Ramos (cell line): ENCODE data around the gene GLTP.
"Not testable (repeated sequence)": the region's sequence is repeated elsewhere in the genome, so short reads cannot be mapped to it uniquely, and the experiment has no call there.

Experiments used
- in situ Hi-C: fragments of 300-500 bp; cut with MboI; formaldehyde crosslinking; loops from one replicate; pipeline ENCODE4 v1.14.3; 2022; ENCODE audit warnings: low sequenced_read_pairs; ENCODE audit not compliant: unreplicated experiment

The GLTP gene

GRCh38 chr12:109880938-109881337, 597 bp upstream of the GLTP start:
- in situ Hi-C loops, result no loop called here

GRCh38 chr12:109879351-109880042, 844 bp downstream of the GLTP start:
- in situ Hi-C loops, result no loop called here

DNA sequence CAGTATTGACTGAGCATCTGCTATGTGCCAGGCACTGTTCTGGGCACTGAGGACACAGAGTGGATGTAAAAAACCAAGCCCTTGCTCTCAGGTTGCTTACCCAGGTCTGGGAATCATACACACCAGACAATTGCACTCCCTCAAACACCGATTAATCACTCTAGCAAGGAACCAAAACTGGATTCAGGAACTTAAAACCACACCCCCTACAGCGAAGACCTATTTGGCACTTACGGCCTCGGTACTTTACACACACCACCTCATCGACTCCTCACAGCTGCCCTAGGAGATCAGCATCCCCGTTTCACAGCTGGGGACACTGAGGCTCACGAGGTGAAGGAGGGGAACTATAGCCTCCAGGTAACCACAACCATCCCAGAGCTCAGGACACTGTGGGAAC, 1.6 kb downstream of the GLTP start:
- in situ Hi-C loops, result no loop called here

- in situ Hi-C loops, result no loop called here
These were observed 2.1 kb downstream of the GLTP start for GRCh38 chr12:109878247-109878625.

GRCh38 chr12:109877504-109878246, 2.7 kb downstream of the GLTP start:
- in situ Hi-C loops, result no loop called here

- in situ Hi-C loops, result no loop called here
These were observed 3.9 kb downstream of the GLTP start for GRCh38 chr12:109876406-109876805.

DNA sequence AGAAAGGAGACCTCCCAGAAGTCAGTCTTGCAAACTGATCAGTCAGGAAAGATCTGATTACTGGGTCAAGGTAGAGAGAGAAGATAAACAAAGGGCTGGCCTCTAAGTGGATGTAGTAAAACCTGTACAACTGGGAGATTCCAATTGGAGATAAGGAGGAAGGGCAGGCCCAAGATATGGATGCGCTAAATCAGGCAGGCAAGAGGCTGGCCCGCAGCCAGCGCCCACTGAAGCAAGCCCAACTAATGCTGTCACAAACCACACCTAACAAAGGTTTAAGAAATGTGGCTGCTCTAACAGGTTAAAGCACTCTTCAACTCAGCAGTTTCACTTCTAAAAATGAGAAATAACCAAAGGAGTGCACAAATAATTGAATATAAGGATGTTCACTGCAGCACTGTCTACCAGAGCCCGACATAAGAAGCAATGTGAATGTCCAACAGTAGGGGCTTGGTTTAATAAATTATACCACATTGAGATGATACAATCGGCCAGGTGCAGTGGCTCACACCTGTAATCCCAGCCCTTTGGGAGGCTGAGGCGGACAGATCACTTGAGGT, 4.7 kb downstream of the GLTP start:
- in situ Hi-C loops, result no loop called here

DNA sequence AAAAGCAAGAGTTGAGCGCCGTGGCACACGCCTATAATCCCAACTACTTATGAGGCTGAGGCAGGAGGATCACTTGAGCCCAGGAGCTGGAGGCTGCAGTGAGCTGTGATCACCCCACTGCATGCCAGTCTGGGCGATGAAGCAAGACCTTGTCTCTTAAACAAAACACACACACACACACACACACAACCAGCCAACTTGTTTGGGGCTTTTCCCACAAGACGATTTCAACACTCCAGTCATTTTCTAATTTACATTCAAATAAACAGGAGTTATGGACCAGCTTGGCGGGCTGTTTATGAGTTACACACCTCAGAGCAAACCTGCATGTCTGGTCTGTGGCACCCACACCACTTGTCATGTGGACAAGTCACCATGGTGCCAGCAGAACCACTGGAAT, 6.7 kb downstream of the GLTP start:
- in situ Hi-C loops, result no loop called here

DNA sequence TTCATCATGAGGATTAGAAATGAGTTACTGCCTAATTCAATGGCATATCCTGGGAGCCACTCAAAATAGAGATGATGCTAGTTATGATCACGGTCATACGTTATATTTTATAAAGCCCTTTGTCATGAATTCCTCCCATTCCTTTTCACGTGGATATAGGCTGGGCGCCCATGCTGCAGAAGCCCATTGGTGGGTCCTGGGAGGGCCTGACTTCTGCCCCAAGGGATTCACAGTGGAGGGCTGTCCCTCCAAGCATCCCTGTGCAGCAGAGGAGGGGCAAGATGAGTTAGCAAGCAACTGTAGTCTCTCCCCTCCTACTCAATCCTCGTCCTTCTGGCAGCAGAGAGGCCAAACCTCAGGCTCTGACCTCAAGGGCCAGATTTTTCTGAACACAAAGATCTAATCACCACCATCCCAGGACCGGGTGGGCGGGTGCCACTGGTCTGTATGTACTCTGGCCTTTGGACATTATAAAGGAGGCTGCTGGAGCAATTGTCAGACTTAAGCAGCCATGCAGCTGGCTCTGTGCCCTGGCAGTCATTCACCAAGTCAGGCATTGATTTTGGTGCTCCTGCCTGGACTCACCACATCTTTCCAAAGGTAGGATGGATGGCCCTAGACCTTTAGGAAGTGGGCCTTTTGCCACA, 8.6 kb downstream of the GLTP start:
- in situ Hi-C loops, result no loop called here

GRCh38 chr12:109870648-109871047, 9.7 kb downstream of the GLTP start:
- in situ Hi-C loops, result no loop called here

- in situ Hi-C loops, result no loop called here
These were observed 11.9 kb downstream of the GLTP start for GRCh38 chr12:109868182-109869051.

DNA sequence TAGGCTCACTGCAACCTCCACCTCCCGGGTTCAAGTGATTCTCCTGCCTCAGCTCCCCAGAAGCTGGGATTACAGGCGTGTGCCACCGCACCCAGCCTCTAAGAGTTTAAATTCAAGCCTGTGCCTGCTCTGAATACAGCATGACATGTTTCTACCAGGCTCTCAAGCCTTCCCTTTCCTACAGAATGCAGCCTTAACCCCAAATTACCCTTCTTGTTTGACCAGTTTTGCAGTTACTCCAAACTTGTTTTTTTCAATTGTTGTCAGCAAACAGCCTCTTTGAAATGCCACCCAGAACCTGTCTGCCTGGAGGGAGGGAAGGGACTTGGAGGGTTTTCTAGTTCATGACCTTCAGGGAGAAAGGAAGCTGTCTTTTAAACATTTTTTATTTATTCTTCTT, 15.4 kb downstream of the GLTP start:
- in situ Hi-C loops, result no loop called here

DNA sequence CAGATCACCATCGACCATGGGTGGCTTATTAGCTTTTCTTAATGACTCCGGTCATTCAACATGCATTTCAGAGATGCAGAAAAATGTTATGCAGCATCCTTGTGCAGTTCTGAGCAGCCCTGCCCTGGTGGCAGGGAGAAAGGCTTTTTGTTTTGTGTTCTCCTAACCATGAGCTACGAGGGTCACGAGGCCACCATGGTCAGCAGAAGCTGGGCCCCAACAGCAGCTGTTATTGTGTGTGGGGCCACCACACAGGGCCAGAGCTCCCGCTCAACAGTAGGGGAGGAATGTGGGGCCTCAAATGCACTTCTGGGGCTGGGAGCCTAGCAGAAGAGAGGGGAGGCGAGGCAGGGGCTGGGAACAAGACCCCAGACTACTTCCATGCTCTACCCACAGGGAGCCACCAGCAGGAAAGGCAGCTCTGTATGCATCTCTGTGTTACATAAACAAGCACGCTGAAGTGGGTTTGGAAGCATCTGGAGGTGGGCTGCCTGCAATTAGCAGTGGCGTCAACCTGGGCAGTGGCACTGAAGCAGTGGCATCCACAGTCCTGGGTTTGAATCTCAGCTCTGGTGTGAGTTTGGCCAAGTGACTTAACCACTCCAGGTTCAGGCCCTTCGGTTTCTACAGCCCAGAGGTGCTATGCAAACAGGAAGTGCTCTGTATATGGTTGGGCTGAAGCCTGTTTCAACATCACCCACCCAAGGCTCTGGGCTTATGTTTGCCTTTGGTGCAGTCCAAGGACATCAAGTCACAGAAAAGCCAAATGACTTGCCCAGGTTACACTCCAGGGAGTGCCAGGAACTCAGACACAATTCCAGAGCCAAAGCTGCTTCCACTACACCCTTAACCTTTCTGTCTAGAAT, 16.3 kb downstream of the GLTP start:
- in situ Hi-C loops, result no loop called here

DNA sequence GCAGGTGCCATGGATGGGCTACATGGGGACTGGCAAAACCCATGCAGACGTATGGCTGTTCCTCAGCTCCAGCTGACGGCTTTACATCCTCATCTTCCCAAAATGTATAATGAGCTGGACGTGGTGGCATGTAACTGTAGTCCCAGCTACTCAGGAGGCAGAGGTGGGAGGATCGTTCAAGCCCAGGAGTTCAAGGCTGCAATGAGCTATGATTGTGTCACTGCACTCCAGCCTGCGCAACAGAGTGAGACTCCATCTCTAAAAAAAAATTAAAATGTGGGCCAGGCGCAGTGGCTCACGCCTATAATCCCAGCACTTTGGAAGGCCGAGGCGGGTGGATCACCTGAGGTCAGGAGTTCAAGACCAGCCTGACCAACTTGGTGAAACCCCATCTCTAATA, 17.9 kb downstream of the GLTP start:
- in situ Hi-C loops, result not testable (repeated sequence)

DNA sequence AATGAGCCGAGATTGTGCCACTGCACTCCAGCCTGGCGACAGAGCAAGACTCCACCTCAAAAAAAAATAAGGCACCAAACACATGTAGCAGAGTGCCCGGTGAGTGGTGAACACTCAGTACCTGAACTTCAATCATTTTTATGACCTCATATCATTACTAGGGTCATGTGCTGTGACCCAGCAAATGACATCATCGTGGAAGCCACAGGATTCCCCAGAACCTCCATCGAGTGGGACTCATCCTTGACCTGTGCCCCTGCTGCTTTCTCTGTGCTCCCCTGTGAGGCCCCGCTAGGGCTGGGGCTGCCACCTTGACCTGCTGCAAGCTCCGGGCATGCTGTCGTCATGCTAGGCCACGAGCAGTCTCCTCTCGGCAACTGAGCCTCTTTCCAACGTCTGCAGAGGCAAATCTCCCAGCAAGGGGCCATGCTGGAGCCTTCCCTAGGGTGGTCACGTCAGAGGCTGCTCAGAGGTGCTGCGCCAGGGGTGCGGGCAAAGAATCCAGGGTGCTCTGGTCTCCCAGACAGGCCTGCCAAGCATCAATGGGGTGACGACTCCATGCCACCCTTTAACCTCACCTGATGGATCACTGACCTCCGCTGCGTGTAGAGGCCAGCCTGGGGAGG, 18.5 kb downstream of the GLTP start:
- in situ Hi-C loops, result no loop called here

GRCh38 chr12:109860977-109861376, 19.4 kb downstream of the GLTP start:
- in situ Hi-C loops, result no loop called here

DNA sequence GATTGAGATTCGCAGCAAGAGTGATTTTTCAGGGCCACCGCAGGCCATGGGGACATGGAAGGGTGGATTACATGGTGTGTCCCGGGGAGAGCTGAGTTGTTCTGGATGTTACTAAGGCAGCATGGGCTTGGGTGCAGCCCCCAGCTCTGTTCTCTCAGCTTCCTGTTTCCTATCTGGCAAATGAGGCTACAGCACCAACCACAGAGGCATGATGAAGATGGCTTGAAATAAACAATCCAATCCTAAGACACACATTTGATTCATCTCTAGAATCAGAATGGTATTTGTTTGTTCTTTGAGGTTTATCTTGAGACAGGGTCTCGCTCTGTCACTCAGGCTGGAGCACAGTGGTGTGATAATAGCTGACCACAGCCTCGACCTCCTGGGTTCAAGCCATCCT, 21.6 kb downstream of the GLTP start:
- in situ Hi-C loops, result loop anchor here (5.0 kb wide), 1 partner anchor 69 kb away; no protein-coding TSS in a partner anchor

DNA sequence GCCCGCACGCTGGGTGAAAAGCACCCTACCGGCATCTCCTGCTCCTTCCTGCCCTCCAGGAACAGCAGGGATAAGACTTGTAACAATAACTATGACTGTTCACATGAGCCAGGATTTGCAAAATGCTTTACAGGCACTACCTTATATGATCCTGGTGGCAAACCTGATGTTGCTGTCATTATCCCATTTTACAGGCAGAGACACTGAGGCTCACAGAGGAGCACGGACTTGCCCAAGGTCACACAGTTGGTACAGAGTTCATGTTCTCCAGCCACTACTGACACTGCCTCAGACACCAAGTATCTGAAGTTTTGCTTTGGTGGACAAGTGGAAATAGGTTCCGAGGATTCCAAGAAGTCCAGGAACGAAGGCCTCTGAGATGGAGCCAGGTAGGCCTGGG, 22.6 kb downstream of the GLTP start:
- in situ Hi-C loops, result loop anchor here (5.0 kb wide), 1 partner anchor 70 kb away; no protein-coding TSS in a partner anchor

DNA sequence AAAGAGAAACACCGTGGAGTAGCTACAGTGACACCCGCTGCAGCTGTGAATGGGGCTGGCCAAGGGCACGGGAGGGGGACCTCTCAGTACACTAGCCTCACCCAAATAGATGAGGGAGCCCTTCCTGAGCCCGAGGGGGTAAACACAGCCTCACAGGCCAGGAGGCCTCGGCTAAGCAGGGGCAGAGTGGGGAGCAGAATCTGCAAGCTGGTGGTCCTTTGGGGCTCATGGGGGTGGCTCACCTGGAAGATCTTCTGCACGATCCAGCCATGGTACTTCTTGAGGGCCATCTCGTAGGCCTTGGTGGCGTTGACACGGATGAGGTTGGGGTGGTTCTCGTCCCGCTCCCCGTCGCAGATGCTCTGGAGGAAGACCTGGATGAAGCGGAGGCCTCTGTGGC, 25.0 kb downstream of the GLTP start:
- in situ Hi-C loops, result loop anchor here (5.0 kb wide), 1 partner anchor 72 kb away; no protein-coding TSS in a partner anchor
